Muscle of leg (tissue), 11 donors: Measurements from ENCODE around the gene SMG6. TPM values are rescaled to one million over a fixed set of nuclear protein-coding genes. Genes with fewer than 3 reads are reported as not detected.

ENCODE experiments used
- DNase-seq: peaks from one replicate; pipeline ENCODE4 v3.0.0; 2013
- H3K27ac ChIP-seq: one replicate; pipeline ENCODE4 v1.5.1; 2013; ENCODE audit warnings: mild to moderate bottlenecking, low read length, control low read depth
- H3K27me3 ChIP-seq: one replicate; pipeline ENCODE4 v1.6.1; 2013; ENCODE audit warnings: low read length; ENCODE audit not compliant: control insufficient read depth, insufficient read depth
- H3K36me3 ChIP-seq: one replicate; pipeline ENCODE4 v1.6.1; 2013; ENCODE audit warnings: low read length; ENCODE audit not compliant: control insufficient read depth, insufficient read depth
- H3K4me1 ChIP-seq: one replicate; pipeline ENCODE4 v1.6.1; 2013; ENCODE audit warnings: low read length; ENCODE audit not compliant: control insufficient read depth, insufficient read depth
- H3K4me3 ChIP-seq: one replicate; pipeline ENCODE4 v1.5.1; 2013; ENCODE audit warnings: low read length, control low read depth
- H3K9me3 ChIP-seq: replicated peaks from 2 replicates; pipeline ENCODE4 v1.6.1; 2013; ENCODE audit warnings: low read depth, low read length; ENCODE audit not compliant: control insufficient read depth
- WGBS: methylation state at CpG from one replicate; pipeline ENCODE4 v1.1.5; 2013; ENCODE audit warnings: missing lambda C conversion rate; ENCODE audit not compliant: insufficient coverage; 5-methylcytosine and 5-hydroxymethylcytosine counted together
- polyA plus RNA-seq, 8 donors: library from polyadenylated mRNA; unstranded; fragments of 120-200 nt; gene quantifications; one replicate each; pipeline versions ENCODE4 v1.2.1 to v1.2.3, GENCODE V29; 2013; ENCODE audit warnings: inconsistent platforms in 1 of 8, low replicate concordance in 1 of 8; ENCODE audit not compliant: insufficient read length in 8 of 8, insufficient read depth in 1 of 8
- total RNA-seq: library from RNA; stranded (reverse); fragments of 120-200 nt; gene quantifications from one replicate; pipeline ENCODE4 v1.2.4, GENCODE V29; 2013

The SMG6 gene
- total and polyA plus RNA-seq, 9 donors, result 12.7 to 21.8 (median 19.2) TPM

GRCh38 chr17:2289878-2290478 is 13.6 kb downstream of the SMG6 start:
- Histone ChIP-seq H3K9me3 (no peaks in the 10 kb centered on the region), H3K36me3 (peaks cover 53% of the 10 kb centered on the region), H3K27me3 (no peaks in the 10 kb centered on the region), H3K27ac (no peak overlapping the region), H3K4me3 (no peak overlapping the region), H3K4me1 (no peaks in the 10 kb centered on the region)
- no peak for DNase-seq
- WGBS, result no CpG with 5 or more reads among the region's 5 CpGs

- DNase-seq, result no peak
- WGBS, result 89% methylated on average over 7 of the region's 7 CpGs
- Histone ChIP-seq H3K27me3 (no peaks in the 10 kb centered on the region), H3K27ac (no peak overlapping the region), H3K36me3 (peaks cover 56% of the 10 kb centered on the region), H3K9me3 (no peaks in the 10 kb centered on the region), H3K4me3 (no peak overlapping the region), H3K4me1 (no peaks in the 10 kb centered on the region)
Observed at GRCh38 chr17:2283302-2283701, 20.3 kb downstream of the SMG6 start.

- no peaks in the 10 kb centered on the region for H3K4me1 ChIP-seq
- peak; percentile 88 for DNase-seq
- peaks cover 55% of the 10 kb centered on the region for H3K36me3 ChIP-seq
- 71% methylated on average over 5 of the region's 7 CpGs for WGBS
- no peaks in the 10 kb centered on the region for H3K9me3 ChIP-seq
- H3K4me3 ChIP-seq, result no peak overlapping the region
- H3K27ac ChIP-seq, result no peak overlapping the region
- H3K27me3 ChIP-seq, result no peaks in the 10 kb centered on the region
Observed at GRCh38 chr17:2282297-2282873, 21.2 kb downstream of the SMG6 start.

DNA sequence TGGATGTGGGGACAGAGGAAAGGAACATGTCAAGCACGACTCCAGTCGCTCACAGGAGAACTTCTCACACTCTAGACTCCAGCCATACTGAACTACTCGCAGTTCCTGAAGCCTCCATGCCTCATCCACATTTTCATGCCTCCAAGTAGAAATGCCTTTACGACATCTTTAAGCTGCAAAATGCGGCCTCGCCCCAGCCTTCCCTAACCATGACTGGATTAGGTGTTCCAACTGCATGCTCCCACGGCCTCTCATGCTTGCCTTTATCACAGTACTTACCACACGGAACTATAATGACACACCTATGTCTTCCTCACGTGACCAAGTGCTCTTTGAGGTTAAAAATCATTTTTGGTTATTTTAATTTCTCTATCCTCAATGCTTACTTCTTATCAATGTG is 23.9 kb downstream of the SMG6 start:
- DNase-seq, result no peak
- no peaks in the 10 kb centered on the region for H3K4me1 ChIP-seq
- peaks cover 54% of the 10 kb centered on the region for H3K36me3 ChIP-seq

GRCh38 chr17:2277429-2278170 is 26.0 kb downstream of the SMG6 start:
- Histone ChIP-seq H3K4me1 (no peaks in the 10 kb centered on the region), H3K36me3 (peaks cover 52% of the 10 kb centered on the region), H3K27me3 (no peaks in the 10 kb centered on the region), H3K4me3 (no peak overlapping the region), H3K27ac (no peak overlapping the region), H3K9me3 (no peaks in the 10 kb centered on the region)
- 100% methylated on average over 2 of the region's 9 CpGs for WGBS
- no peak for DNase-seq

More for the DNA sequence above, 23.9 kb downstream of the SMG6 start:
- Histone ChIP-seq H3K4me3 (no peak overlapping the region), H3K9me3 (no peaks in the 10 kb centered on the region), H3K27ac (no peak overlapping the region), H3K27me3 (no peaks in the 10 kb centered on the region)
- WGBS, result 96% methylated on average over 6 of the region's 9 CpGs

DNA sequence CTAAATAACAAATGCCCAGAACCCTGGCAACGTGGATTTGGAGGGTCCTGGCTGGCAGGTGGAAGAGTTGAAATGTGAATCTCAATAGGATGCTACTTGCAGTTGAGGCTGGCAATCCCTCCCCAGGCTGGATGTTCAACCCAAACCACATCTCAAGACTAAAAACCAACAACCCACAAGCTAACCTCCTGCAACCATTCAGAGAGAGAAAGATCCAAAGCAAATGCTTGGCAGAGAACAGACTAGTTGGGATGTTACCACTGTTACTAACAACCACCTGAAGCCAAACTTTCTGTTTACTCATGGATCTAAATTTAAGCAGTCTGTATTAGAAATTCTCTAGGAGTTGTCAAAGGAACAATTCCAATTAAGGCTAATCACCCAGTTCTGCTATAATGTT is 27.9 kb downstream of the SMG6 start:
- no peaks in the 10 kb centered on the region for H3K9me3 ChIP-seq
- no peaks in the 10 kb centered on the region for H3K27me3 ChIP-seq
- no peaks in the 10 kb centered on the region for H3K4me1 ChIP-seq
- no peak overlapping the region for H3K27ac ChIP-seq
- WGBS, result no CpG with 5 or more reads among the region's 1 CpG
- peaks cover 35% of the 10 kb centered on the region for H3K36me3 ChIP-seq
- no peak overlapping the region for H3K4me3 ChIP-seq
- DNase-seq, result no peak

DNA sequence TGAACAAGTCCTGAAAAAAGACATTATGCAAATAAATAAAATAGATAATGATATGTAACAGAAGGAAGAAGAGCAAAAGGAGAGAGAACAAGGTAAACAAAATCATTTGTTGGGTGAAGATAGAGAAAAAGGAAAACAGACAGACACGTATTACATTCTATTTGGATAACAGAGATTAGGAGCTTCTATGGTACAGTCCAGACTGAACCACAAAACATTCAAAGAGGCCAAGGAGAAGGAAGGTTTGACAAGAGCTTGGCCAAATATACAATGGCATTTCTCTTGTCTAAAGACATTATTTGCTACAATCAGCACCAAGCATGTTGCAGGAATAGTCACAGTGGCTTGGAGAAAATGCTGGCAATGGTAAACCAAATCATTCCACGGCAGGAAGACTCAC is 29.2 kb downstream of the SMG6 start:
- Histone ChIP-seq H3K4me1 (no peaks in the 10 kb centered on the region), H3K27me3 (no peaks in the 10 kb centered on the region), H3K27ac (no peak overlapping the region), H3K4me3 (no peak overlapping the region), H3K9me3 (no peaks in the 10 kb centered on the region), H3K36me3 (peaks cover 27% of the 10 kb centered on the region)
- no CpG with 5 or more reads among the region's 2 CpGs for WGBS
- DNase-seq, result no peak

- Histone ChIP-seq H3K27ac (no peak overlapping the region), H3K9me3 (no peaks in the 10 kb centered on the region), H3K4me3 (no peak overlapping the region), H3K36me3 (peaks cover 27% of the 10 kb centered on the region), H3K27me3 (no peaks in the 10 kb centered on the region), H3K4me1 (no peaks in the 10 kb centered on the region)
- 92% methylated on average over 3 of the region's 3 CpGs for WGBS
- DNase-seq, result no peak
Observed at GRCh38 chr17:2271985-2272702, 31.4 kb downstream of the SMG6 start.

DNA sequence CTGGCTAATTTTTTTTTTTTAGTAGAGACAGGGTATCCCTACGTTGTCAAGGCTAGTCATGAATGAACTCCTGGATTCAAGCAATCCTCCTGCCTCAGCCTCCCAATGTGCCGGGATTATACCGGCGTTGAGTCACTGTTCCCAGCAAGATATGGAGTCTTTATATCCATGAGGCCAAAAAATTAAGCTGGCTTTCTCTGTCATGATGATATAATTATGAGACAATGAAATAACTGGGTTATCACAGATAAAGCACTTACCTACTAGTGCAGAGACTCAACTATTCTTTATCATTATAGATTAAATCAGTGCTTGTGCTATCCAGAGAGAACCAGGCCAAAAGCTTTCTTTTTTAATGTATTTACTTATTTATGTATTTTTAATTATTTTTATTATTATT is 36.2 kb downstream of the SMG6 start:
- H3K36me3 ChIP-seq, result peaks cover 17% of the 10 kb centered on the region
- no peaks in the 10 kb centered on the region for H3K27me3 ChIP-seq
- H3K4me1 ChIP-seq, result peaks cover 6% of the 10 kb centered on the region
- no peak for DNase-seq
- no CpG with 5 or more reads among the region's 4 CpGs for WGBS
- no peaks in the 10 kb centered on the region for H3K9me3 ChIP-seq
- H3K27ac ChIP-seq, result no peak overlapping the region
- H3K4me3 ChIP-seq, result no peak overlapping the region

GRCh38 chr17:2266865-2267228 is 36.7 kb downstream of the SMG6 start:
- Histone ChIP-seq H3K27ac (no peak overlapping the region), H3K9me3 (no peaks in the 10 kb centered on the region), H3K27me3 (no peaks in the 10 kb centered on the region), H3K4me1 (peaks cover 6% of the 10 kb centered on the region), H3K36me3 (peaks cover 17% of the 10 kb centered on the region), H3K4me3 (no peak overlapping the region)
- no peak for DNase-seq
- 83% methylated on average over 1 of the region's 3 CpGs for WGBS
